ENCODE measurements around the gene PMEL.

DNA sequence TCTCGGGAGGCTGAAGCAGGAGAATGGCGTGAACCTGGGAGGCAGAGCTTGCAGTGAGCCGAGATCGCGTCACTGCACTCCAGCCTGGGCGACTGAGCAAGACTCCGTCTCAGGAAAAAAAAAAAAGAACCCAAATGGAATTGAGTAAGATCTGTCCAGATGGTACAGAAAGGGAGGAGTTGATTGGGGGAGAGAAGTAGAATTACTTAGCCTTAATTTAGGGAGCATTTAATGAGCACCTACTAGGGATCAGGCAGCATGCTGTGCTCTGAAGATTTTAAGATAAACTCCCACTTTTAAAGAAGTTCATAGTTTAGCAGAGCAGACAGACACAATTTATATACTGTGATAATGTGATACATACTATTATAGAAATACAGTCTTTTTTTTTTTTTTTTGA is 12.6 kb upstream of the PMEL start:
- TF ChIP-seq, protein P1, sequence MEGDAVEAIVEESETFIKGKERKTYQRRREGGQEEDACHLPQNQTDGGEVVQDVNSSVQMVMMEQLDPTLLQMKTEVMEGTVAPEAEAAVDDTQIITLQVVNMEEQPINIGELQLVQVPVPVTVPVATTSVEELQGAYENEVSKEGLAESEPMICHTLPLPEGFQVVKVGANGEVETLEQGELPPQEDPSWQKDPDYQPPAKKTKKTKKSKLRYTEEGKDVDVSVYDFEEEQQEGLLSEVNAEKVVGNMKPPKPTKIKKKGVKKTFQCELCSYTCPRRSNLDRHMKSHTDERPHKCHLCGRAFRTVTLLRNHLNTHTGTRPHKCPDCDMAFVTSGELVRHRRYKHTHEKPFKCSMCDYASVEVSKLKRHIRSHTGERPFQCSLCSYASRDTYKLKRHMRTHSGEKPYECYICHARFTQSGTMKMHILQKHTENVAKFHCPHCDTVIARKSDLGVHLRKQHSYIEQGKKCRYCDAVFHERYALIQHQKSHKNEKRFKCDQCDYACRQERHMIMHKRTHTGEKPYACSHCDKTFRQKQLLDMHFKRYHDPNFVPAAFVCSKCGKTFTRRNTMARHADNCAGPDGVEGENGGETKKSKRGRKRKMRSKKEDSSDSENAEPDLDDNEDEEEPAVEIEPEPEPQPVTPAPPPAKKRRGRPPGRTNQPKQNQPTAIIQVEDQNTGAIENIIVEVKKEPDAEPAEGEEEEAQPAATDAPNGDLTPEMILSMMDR (IDR thresholded peaks at IDR 0.05): no peak
- TF ChIP-seq POLR2A (IDR thresholded peaks at IDR 0.05): no peak
